ENCODE measurements around the gene SLC9A8. TPM values are rescaled to one million over a fixed set of nuclear protein-coding genes. Genes with fewer than 3 reads are reported as not detected.
"Not testable (repeated sequence)": the region's sequence is repeated elsewhere in the genome, so short reads cannot be mapped to it uniquely, and the experiment has no call there.

The SLC9A8 gene
- total RNA-seq, 4 donors from 2014 or later = 9.0 to 31.0 (median 16.6) TPM

DNA sequence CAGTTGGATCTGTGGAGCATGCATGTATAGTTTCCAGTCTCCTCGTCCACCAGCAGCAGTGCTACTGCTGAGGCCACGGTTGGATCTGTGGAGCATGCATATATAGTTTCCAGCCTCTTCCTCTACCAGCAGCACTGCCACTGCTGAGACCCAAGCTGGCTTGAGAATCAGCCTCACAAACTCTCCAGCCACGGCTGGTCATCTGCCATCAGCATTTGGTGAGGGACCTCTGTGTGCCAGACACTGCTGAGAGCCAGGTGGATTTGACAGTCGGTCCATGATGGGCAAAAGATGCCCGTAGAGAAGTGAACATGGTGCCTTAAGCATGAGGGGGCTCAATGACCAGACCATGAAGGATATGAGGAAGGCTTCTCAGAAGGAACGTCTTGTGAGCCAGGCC lies 46.4 kb downstream of the SLC9A8 start:
- Histone ChIP-seq H3K4me3 (no peak overlapping the region), H3K36me3 (peaks cover 0 to 24% (median 7%) of the 10 kb centered on the region in 4 donors), H3K4me1 (no peaks in the 10 kb centered on the region), H3K9me3 (no peaks in the 10 kb centered on the region), H3K27me3 (no peaks in the 10 kb centered on the region), H3K27ac (no peak overlapping the region)
- intact Hi-C loops (cut with DNase I; ENCODE audit: low total_unique reads) = no loop called here
- TF ChIP-seq POLR2AphosphoS5 (IDR thresholded peaks at IDR 0.05) (no peak), POLR2A (IDR thresholded peaks at IDR 0.05) (no peak)
- in situ Hi-C loops (cut with MboI; ENCODE audit: low pct_ligation_motif_present in 1 of 4, low pct_unique_long_range_greater_than_20kb in 1 of 4, low sequenced_read_pairs in 3 of 4) = loop anchor here in 2 of 4 donors (10.0 to 25.0 kb wide), 2 partner anchors 314 to 522 kb away; no protein-coding TSS in a partner anchor
- WGBS, 2 donors (ENCODE audit: low coverage in 1 of 2) = 87% methylated on average over 6 of the region's 6 CpGs; no CpG with 5 or more reads in 1 of the 2 donors
- DNase-seq = no peak

DNA sequence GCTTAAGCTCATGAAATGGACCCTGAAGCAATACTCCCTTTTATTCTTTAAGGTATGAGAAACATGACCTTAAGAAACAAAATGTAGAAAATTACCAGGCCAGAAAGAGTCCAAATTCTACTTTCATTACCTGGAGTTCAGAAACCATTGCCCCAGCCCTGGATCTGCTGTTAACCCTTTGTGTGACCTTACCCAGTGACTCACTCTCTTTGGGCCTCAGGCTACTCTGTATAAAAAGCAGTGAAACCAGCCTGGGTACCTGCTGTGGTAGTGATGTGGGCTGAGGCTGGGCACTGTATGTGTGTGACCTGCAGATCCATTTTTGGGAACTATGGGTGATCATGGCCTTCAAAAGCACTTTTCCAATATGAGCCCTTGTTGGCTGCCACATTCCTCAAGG lies 47.2 kb downstream of the SLC9A8 start:
- Histone ChIP-seq H3K9me3 (no peaks in the 10 kb centered on the region), H3K27me3 (no peaks in the 10 kb centered on the region), H3K27ac (no peak overlapping the region), H3K4me1 (no peaks in the 10 kb centered on the region), H3K36me3 (peaks cover 0 to 28% (median 7%) of the 10 kb centered on the region in 4 donors), H3K4me3 (no peak overlapping the region)
- TF ChIP-seq POLR2AphosphoS5 (IDR thresholded peaks at IDR 0.05) = no peak
- TF ChIP-seq, protein P1, sequence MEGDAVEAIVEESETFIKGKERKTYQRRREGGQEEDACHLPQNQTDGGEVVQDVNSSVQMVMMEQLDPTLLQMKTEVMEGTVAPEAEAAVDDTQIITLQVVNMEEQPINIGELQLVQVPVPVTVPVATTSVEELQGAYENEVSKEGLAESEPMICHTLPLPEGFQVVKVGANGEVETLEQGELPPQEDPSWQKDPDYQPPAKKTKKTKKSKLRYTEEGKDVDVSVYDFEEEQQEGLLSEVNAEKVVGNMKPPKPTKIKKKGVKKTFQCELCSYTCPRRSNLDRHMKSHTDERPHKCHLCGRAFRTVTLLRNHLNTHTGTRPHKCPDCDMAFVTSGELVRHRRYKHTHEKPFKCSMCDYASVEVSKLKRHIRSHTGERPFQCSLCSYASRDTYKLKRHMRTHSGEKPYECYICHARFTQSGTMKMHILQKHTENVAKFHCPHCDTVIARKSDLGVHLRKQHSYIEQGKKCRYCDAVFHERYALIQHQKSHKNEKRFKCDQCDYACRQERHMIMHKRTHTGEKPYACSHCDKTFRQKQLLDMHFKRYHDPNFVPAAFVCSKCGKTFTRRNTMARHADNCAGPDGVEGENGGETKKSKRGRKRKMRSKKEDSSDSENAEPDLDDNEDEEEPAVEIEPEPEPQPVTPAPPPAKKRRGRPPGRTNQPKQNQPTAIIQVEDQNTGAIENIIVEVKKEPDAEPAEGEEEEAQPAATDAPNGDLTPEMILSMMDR (IDR thresholded peaks at IDR 0.05) = no peak
- TF ChIP-seq EP300 (IDR thresholded peaks at IDR 0.05; ENCODE audit: low read depth) = no peak
- no peak for TF ChIP-seq POLR2A (IDR thresholded peaks at IDR 0.05)
- intact Hi-C loops (cut with DNase I; ENCODE audit: low total_unique reads) (no loop called here), in situ Hi-C loops (cut with MboI; ENCODE audit: low pct_ligation_motif_present in 1 of 4, low pct_unique_long_range_greater_than_20kb in 1 of 4, low sequenced_read_pairs in 3 of 4) (loop anchor here in 2 of 4 donors (10.0 to 25.0 kb wide), 2 partner anchors 315 to 523 kb away; no protein-coding TSS in a partner anchor)
- DNase-seq = no peak

DNA sequence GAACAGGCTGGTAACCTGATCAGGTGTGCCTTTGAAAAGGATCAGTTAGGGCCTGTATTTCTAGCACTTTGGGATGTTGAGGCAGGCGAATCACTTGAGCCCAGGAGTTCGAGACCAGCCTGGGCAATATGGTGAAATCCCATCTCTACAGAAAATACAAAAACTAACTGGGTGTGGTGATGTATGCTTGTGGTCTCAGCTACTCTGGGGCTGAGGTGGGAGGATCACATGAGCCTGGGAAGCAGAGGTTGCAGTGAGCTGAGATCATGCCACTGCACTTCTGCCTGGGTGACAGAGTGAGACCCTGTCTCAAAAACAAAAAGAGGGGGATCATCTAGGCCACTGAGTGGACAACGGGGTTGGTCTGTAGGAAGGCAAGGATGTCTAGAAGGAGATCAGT lies 48.6 kb downstream of the SLC9A8 start:
- 94 to 100% methylated on average over 1 to 3 of the region's 3 CpGs for WGBS, 2 donors (ENCODE audit: low coverage in 1 of 2)
- H3K9me3 ChIP-seq; intact Hi-C loops (cut with DNase I; ENCODE audit: low total_unique reads); H3K4me1 ChIP-seq; H3K4me3 ChIP-seq; H3K27ac ChIP-seq; H3K27me3 ChIP-seq; DNase-seq: not testable (repeated sequence)
- H3K36me3 ChIP-seq = peaks cover 0 to 17% (median under 1%) of the 10 kb centered on the region in 4 donors
- in situ Hi-C loops (cut with MboI; ENCODE audit: low pct_ligation_motif_present in 1 of 4, low pct_unique_long_range_greater_than_20kb in 1 of 4, low sequenced_read_pairs in 3 of 4) = loop anchor here in 2 of 4 donors (25.0 kb wide), 1 partner anchor 524 kb away; no protein-coding TSS in a partner anchor

DNA sequence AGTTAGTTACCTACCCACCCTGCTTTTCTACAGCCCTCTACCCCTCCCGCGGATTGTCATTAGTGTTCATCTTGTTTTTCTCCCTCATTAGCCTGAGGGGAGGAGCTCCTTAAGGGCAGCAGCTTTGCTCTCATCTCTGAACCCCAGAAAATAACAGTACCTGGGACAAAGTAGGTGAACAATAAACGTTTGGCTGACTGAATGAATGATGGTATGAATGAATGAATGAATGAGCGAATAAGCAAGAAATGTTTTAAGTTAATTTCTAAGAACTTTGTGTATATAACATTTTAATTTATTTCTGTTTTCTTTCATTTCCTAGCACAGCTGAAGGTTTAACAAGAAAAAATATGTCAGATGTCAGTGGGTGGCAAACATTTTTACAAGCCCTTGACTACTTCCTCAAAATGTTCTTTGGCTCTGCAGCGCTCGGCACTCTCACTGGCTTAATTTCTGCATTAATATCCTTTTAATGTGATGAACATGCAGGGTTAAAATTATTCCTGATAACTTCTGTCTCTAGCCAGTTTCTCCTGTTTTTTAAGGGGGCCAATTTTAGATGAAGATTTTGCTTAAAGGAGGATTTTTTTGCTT lies 50.1 kb downstream of the SLC9A8 start:
- no peaks in the 10 kb centered on the region for H3K27me3 ChIP-seq
- no peak overlapping the region for H3K27ac ChIP-seq
- H3K9me3 ChIP-seq = no peaks in the 10 kb centered on the region
- TF ChIP-seq POLR2A (IDR thresholded peaks at IDR 0.05) (no peak), EP300 (IDR thresholded peaks at IDR 0.05; ENCODE audit: low read depth) (no peak), POLR2AphosphoS5 (IDR thresholded peaks at IDR 0.05) (no peak)
- TF ChIP-seq, protein P1 (IDR thresholded peaks at IDR 0.05) = no peak
- WGBS, 2 donors (ENCODE audit: low coverage in 1 of 2) = 78 to 87% methylated on average over 4 to 6 of the region's 6 CpGs
- in situ Hi-C loops (cut with MboI; ENCODE audit: low pct_ligation_motif_present in 1 of 4, low pct_unique_long_range_greater_than_20kb in 1 of 4, low sequenced_read_pairs in 3 of 4) (loop anchor here in 2 of 4 donors (25.0 kb wide), 1 partner anchor 525 kb away; no protein-coding TSS in a partner anchor), intact Hi-C loops (cut with DNase I; ENCODE audit: low total_unique reads) (no loop called here)
- no peaks in the 10 kb centered on the region for H3K4me1 ChIP-seq
- DNase-seq = no peak
- no peak overlapping the region for H3K4me3 ChIP-seq
- H3K36me3 ChIP-seq = peaks cover 0 to 7% (median 0%) of the 10 kb centered on the region in 4 donors

DNA sequence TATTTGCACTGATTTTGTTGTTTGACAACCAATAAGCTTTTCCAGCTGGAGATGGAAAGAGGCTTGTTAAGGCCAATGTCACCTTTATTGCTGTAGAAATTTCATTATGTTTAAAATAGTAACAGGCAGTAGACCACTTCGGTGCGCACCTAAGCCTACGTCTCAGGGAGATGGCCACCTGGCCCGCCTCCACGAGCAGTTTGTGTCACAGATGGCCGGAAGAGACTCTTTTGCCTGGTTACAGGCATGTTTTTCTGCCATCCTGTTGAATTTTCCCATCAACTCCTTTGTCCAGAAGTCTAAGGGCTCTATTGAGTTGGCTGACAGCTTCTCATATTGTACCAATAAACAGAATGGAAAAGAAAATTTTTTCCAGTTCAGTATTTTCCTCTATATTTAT lies 51.0 kb downstream of the SLC9A8 start:
- 85 to 94% methylated on average over 6 of the region's 6 CpGs for WGBS, 2 donors (ENCODE audit: low coverage in 1 of 2)
- no peak for DNase-seq
- no peaks in the 10 kb centered on the region for H3K4me1 ChIP-seq
- in situ Hi-C loops (cut with MboI; ENCODE audit: low pct_ligation_motif_present in 1 of 4, low pct_unique_long_range_greater_than_20kb in 1 of 4, low sequenced_read_pairs in 3 of 4) (loop anchor here in 2 of 4 donors (25.0 kb wide), 1 partner anchor 526 kb away; no protein-coding TSS in a partner anchor), intact Hi-C loops (cut with DNase I; ENCODE audit: low total_unique reads) (no loop called here)
- TF ChIP-seq POLR2A (IDR thresholded peaks at IDR 0.05) (no peak), EP300 (IDR thresholded peaks at IDR 0.05; ENCODE audit: low read depth) (no peak), POLR2AphosphoS5 (IDR thresholded peaks at IDR 0.05) (no peak)
- TF ChIP-seq, protein P1 (IDR thresholded peaks at IDR 0.05) = no peak
- H3K27ac ChIP-seq = no peak overlapping the region
- no peaks in the 10 kb centered on the region for H3K9me3 ChIP-seq
- no peaks in the 10 kb centered on the region for H3K27me3 ChIP-seq
- H3K36me3 ChIP-seq = peaks cover 0 to 4% (median 2%) of the 10 kb centered on the region in 4 donors
- H3K4me3 ChIP-seq = no peak overlapping the region
